Measurements from ENCODE around the gene KRTAP2-1. TPM values are rescaled to one million over a fixed set of nuclear protein-coding genes. Genes with fewer than 3 reads are reported as not detected.
"Not testable (repeated sequence)": the region's sequence is repeated elsewhere in the genome, so short reads cannot be mapped to it uniquely, and the experiment has no call there.

KRTAP2-1 gene
- total RNA-seq, 1 donor from 2014 or later: not detected

DNA sequence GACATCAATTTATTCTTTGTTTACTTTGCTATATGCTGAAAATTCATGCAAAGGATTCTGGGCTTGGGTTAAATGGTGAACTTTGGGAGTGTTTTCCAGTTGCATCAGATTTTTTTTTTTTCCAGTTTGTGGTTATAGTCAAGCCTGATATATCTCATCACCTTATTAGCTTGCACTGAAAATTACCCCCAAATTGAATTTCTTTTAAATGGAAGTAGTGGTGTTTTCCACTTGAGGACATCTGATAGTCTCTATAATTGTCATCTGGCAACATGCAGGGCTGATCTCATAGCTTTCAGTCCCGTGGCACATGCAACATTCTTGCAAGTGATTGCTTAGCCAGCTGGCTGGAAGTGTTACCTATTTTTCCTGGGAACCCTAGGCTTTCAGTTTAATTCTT lies 33.5 kb downstream of the KRTAP2-1 start:
- no peak for DNase-seq (ENCODE audit: extremely low read depth, low read depth, low spot score)

DNA sequence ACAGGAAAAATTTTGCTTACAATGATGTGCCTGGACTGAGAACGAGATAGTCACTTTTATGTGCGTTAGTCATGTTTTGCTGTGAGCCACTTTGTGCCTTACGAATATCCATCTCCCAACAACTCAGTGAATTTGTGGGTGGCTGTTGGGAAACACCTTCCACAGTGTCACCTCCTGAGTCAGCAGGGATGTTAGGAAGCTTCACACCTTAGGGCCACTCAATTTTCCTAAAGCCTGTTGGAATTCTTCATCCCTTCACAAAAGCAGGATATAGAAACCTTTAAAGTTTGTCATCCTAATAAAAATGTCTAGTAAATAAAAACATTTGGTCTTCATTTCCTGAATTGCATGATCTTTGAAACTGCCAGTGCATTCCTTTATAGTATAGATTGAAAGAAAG lies 33.9 kb downstream of the KRTAP2-1 start:
- DNase-seq (ENCODE audit: extremely low read depth, low read depth, low spot score): no peak

DNA sequence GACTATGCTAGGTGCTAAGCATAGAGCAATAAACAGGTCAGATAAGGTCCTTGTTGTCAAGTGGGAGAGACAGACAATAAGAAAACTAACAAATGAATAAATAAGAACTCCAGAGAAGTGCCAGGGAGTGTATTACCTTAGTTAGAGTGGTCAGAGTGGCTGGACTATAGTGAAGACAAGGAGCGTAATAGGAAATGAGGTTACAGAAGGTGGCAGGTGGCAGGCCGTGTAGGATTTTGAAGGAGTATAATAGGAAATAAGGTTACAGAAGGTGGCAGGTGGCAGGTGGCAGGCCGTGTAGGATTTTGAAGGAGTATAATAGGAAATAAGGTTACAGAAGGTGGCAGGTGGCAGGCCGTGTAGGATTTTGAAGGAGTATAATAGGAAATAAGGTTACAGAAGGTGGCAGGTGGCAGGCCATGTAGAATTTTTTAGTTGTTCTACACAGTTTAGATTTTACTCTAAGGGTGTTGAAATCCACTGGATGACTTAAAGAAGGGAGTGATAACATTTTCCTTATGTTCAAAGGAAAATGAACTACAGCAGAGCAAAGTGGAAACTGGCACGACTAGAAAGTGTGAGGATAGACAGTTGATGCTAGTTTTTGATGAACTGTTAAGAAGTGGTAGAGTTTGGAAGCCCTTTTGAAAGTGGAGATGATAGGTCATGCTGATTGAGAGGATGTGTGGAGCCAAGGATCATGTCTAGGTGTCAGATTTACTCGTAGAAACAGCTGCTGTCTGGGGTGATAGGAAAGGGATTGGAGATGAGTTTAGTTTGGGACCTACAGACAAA lies 34.6 kb downstream of the KRTAP2-1 start:
- no peak for DNase-seq (ENCODE audit: extremely low read depth, low read depth, low spot score)

DNA sequence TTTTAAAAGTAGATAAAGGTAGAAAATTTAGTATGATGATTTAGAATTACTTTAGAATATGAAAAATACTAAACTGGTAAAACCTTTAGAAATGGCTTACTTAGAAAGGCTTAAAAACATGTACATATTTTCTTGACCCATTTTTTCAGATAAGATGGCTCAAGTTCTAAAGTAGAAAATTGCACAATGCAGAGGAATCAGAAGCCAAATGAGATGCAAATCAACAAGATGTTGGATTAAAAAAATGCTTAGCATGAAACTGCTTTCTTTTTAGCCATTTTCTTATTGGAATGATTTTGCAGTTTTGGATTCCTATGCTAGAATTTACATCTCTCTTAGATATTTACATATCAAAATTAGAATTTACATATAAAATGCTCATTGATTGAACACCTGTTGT lies 36.7 kb downstream of the KRTAP2-1 start:
- DNase-seq (ENCODE audit: extremely low read depth, low read depth, low spot score): no peak

DNA sequence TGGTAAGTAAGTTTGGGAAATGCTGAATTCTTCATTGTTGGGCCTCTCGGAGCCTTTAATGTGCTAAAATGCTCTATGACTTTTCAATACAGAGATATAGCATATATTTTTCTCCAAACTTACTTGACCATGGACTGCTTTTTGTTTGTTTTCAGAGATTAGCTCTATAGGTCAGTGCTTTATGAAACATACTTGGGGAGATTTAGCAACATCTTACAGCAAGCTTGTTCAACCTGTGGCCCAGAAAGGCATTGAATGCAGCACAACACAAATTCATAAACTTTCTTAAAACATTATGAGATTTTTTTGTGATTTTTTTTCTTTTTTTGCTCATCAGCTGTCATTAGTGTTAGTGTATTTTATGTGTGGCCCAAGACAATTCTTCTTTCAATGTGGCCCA lies 37.2 kb downstream of the KRTAP2-1 start:
- DNase-seq (ENCODE audit: extremely low read depth, low read depth, low spot score): no peak

DNA sequence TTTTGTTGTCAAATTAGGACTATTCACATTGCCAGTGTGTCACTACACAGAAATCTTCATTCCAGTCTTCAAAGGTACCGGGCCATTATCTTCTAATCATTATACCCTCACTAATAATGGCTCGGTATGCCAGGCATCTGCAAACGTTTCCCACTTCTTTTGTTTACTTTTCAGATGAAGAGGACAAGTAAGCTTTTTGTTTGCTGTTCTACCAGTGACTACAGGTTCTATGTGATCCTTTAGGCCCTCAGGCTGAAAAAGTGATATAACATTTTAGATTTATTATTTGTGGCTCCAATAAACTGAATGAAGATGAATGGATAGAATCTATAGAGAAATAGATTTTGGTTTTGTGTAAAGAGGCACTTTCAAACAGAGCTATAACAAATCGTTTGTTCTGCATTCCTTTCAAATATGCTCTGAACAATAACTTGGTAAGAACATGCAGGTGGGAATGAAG lies 37.8 kb downstream of the KRTAP2-1 start:
- DNase-seq (ENCODE audit: extremely low read depth, low read depth, low spot score): no peak

DNA sequence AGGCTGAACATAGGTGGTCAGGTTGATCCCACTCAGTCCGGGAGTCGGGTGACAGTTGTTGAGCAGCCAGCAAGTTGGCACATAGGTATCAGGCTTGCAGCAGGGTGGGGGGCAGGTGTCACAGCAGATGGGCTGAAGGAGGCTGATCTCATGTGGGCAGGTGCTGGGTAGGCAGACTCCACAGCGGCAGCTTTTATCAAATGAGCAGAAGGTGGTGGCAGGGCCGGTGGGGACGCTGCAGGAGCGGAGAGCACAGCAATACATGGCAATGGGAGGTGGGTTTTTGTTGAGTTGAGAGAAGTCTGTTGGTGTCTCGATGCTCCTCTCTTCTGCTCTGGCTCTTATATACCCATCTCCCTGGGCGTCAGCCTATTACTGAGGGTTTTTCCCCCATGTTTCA lies 38.3 kb downstream of the KRTAP2-1 start, which contains the start of gene KRTAP3-1:
TSS of gene KRTAP3-1 (minus strand) at position 318 of the 400 bp plus-strand sequence. CDS start at position 264, 54 bp downstream.
- DNase-seq (ENCODE audit: extremely low read depth, low read depth, low spot score): no peak

DNA sequence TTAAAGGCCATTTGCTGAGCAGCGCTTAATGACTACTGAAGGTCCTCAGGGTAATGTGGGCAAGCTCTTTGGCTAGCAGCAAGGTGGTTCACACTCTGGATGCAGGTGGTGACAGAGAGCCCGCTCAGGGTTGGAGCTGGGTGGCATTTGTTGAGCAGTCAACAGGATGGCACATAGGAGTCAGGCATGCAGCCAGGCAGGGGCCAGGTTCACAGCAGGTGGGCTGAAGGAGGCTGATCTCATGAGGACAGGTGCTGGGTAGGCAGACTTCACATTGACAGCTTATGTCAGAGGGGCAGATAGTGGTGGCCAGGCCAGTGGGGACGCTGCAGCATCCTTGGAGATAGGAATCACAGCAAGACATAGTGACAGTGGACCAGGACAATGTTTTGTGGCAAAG lies 42.7 kb downstream of the KRTAP2-1 start:
- no peak for DNase-seq (ENCODE audit: extremely low read depth, low read depth, low spot score)

DNA sequence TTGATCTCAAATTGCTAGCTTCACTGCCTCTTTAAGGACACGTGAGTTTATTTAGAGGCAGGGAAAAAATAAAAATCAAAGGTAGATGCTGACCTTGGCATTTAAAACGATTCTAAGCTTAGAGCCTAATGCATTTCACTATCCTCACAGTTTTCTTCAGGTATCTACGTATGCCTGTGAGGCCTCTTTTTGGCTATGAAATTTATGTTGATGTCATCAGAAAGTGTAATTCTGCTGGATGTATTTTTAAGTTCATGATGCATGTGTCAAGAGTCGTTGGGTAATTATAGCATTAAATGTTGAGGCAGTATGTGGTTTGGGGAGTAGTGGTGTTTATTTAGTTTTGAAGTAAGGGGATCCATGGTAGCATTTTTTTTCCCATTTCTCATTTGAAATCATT lies 43.2 kb downstream of the KRTAP2-1 start:
- DNase-seq (ENCODE audit: extremely low read depth, low read depth, low spot score): no peak

DNA sequence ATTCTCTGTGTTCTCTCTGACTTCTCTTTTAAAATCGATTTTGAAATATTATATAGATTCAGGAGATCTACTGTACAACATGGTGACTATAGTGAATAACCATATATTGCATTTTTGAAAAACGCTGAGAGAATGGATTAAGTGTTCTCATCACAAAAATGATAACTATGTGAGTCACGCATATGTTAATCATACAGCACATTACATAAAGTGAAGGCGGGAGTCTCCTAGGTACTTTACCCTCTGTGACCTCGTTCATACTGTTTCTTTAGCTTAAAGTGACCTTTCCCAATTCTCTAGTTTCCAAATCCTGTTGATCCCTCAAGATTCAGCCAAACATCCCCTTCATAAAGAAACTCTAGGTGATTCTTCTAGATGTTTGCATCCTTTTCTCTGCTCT lies 44.3 kb downstream of the KRTAP2-1 start:
- no peak for DNase-seq (ENCODE audit: extremely low read depth, low read depth, low spot score)

DNA sequence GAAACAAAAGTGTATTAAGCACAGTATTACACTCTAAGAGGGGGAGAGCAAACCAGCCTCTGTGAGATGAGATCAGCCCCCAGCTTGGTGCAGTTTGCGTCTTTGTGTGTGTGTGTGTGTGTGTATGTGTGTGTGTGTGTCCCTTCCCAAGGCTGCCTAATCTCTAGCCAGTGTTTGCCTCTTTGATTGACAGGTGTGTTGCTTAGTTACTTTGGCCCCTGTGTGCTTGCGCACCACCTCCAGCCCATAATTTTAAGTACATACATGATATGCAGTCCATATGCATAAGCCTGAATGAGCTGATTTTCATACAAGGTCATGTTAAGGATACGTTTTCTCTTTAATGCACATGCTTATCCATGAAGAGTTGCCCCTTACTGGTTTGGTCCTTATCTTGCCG lies 45.3 kb downstream of the KRTAP2-1 start:
- no peak for DNase-seq (ENCODE audit: extremely low read depth, low read depth, low spot score)

DNA sequence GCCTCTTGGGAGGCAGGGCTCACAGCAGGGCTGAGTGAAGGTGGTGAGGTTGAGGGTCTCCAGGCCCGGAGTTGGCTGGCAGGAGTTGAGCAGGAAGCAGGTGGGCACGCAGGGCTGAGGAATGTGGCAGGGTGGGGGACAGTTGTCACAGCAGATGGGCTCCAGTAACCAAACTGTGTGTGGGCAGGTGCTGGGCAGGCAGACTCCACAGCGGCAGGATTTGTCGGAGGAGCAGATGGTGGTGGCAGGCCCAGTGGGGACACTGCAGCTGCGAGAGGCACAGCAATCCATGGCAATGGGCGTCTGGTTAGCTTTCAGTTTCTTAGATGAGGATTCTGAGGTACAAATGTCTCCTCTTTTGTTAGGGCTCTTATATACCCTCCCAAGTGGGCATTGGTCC lies 47.6 kb downstream of the KRTAP2-1 start, which contains the start of gene KRTAP3-2:
TSS of gene KRTAP3-2 (minus strand) at position 344 of the 400 bp plus-strand sequence. CDS start at position 291, 53 bp downstream.
- DNase-seq (ENCODE audit: extremely low read depth, low read depth, low spot score): not testable (repeated sequence)

DNA sequence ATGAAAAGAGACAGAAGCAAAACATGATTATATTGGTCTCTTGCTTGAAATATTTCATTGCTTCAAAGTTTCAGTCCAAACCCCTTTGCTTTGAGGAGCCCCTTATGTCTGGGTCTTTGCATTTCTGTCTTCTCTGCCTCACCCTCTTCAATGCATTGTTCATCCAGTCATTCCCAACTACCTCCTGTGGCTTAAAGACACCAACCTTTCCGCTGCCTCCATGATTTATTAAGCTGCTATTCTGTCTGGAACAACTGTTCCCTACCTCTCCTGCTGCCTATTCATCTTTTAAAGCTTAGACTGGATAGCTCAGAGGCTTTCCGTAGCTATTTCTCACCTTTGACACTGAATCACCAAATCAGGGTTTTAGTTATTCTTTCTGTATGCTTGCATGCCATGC lies 49.8 kb downstream of the KRTAP2-1 start:
- no peak for DNase-seq (ENCODE audit: extremely low read depth, low read depth, low spot score)

DNA sequence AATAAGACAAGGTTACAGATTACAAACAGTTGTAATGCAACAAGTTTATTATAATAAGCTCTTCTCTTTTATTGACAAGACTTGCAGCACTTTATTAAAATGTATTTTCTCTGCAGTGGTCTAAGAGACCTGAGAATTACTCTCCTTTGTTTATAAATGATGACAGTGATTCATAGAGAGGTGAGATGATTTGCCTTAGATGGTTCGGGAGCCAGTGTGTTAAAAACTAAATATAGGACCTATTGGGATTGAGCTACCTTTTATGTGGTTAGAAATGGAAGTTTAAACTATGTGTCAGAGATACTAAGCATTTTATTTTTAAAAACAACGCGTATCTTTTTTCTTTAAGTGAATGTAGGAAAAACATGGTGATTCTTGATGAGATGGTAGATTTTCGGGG lies 50.3 kb downstream of the KRTAP2-1 start:
- DNase-seq (ENCODE audit: extremely low read depth, low read depth, low spot score): no peak

Other genes with a start within 250 kb of the KRTAP2-1 start
- gene KRT28, start 247.4 kb downstream of the KRTAP2-1 start, total RNA-seq: not detected in 2 replicates
- 18.2 and 24.8 TPM in 2 replicates for gene KRT10, start 224.7 kb downstream of the KRTAP2-1 start, total RNA-seq
- gene KRT12, start 180.1 kb downstream of the KRTAP2-1 start, total RNA-seq: not detected in 2 replicates
- gene KRT20, start 162.1 kb downstream of the KRTAP2-1 start, total RNA-seq: not detected in 2 replicates
- gene KRT23, start 109.7 kb downstream of the KRTAP2-1 start, total RNA-seq: not detected in 2 replicates
- not detected in 2 replicates for gene KRT39, start 80.4 kb downstream of the KRTAP2-1 start, total RNA-seq
- gene KRT40, start 63.0 kb downstream of the KRTAP2-1 start, total RNA-seq: not detected in 2 replicates
- gene KRTAP3-3, start 53.2 kb downstream of the KRTAP2-1 start, total RNA-seq: not detected in 2 replicates
- gene KRTAP3-2, start 47.4 kb downstream of the KRTAP2-1 start, total RNA-seq: not detected in 2 replicates
- gene KRTAP3-1, start 38.2 kb downstream of the KRTAP2-1 start, total RNA-seq: not detected in 2 replicates
- gene KRTAP1-5, start 20.1 kb downstream of the KRTAP2-1 start, total RNA-seq: 0.29 and 0.82 TPM in 2 replicates
- not detected in 2 replicates for gene KRTAP1-4, start 17.1 kb downstream of the KRTAP2-1 start, total RNA-seq
- not detected in 2 replicates for gene KRTAP1-3, start 12.4 kb downstream of the KRTAP2-1 start, total RNA-seq
- gene KRTAP1-1, start 5.9 kb downstream of the KRTAP2-1 start, total RNA-seq: not detected in 2 replicates
- gene KRTAP2-2, start 7.9 kb upstream of the KRTAP2-1 start, total RNA-seq: not detected in 2 replicates
- 1.8 and 5.4 TPM in 2 replicates for gene KRTAP2-3, start 12.8 kb upstream of the KRTAP2-1 start, total RNA-seq
- not detected in 2 replicates for gene KRTAP2-4, start 18.6 kb upstream of the KRTAP2-1 start, total RNA-seq
- not detected in 2 replicates for gene KRTAP4-7, start 36.8 kb upstream of the KRTAP2-1 start, total RNA-seq
- not detected in 2 replicates for gene KRTAP4-8, start 50.8 kb upstream of the KRTAP2-1 start, total RNA-seq
- not detected in 2 replicates for gene KRTAP4-16, start 54.9 kb upstream of the KRTAP2-1 start, total RNA-seq
- not detected in 2 replicates for gene KRTAP4-9, start 58.1 kb upstream of the KRTAP2-1 start, total RNA-seq
- not detected in 2 replicates for gene KRTAP4-11, start 71.1 kb upstream of the KRTAP2-1 start, total RNA-seq
- not detected in 2 replicates for gene KRTAP4-12, start 76.9 kb upstream of the KRTAP2-1 start, total RNA-seq
- gene KRTAP4-6, start 93.2 kb upstream of the KRTAP2-1 start, total RNA-seq: not detected in 2 replicates
- not detected in 2 replicates for gene KRTAP4-5, start 102.5 kb upstream of the KRTAP2-1 start, total RNA-seq
- not detected in 2 replicates for gene KRTAP4-4, start 113.4 kb upstream of the KRTAP2-1 start, total RNA-seq
- not detected in 2 replicates for gene KRTAP4-3, start 120.9 kb upstream of the KRTAP2-1 start, total RNA-seq
- gene KRTAP4-2, start 130.9 kb upstream of the KRTAP2-1 start, total RNA-seq: not detected in 2 replicates
- not detected in 2 replicates for gene KRTAP4-1, start 137.6 kb upstream of the KRTAP2-1 start, total RNA-seq
- not detected in 2 replicates for gene KRTAP9-1, start 142.6 kb upstream of the KRTAP2-1 start, total RNA-seq
- gene KRTAP9-2, start 179.3 kb upstream of the KRTAP2-1 start, total RNA-seq: not detected in 2 replicates
- not detected in 2 replicates for gene KRTAP9-3, start 185.1 kb upstream of the KRTAP2-1 start, total RNA-seq
- not detected in 2 replicates for gene KRTAP9-8, start 190.7 kb upstream of the KRTAP2-1 start, total RNA-seq
- not detected in 2 replicates for gene KRTAP9-4, start 202.4 kb upstream of the KRTAP2-1 start, total RNA-seq
- not detected in 2 replicates for gene KRTAP9-9, start 208.1 kb upstream of the KRTAP2-1 start, total RNA-seq
- not detected in 2 replicates for gene KRTAP9-6, start 218.1 kb upstream of the KRTAP2-1 start, total RNA-seq
- gene KRTAP9-7, start 228.4 kb upstream of the KRTAP2-1 start, total RNA-seq: not detected in 2 replicates

Measured in glomerular endothelial cell (primary cell).